H9 (cell line): ENCODE results near the gene TMEM205. TPM values are rescaled to one million over a fixed set of nuclear protein-coding genes. Genes with fewer than 3 reads are reported as not detected.

Experiments
- DNase-seq: peaks from one replicate; pipeline ENCODE4 v3.0.0-alpha.2; 2017
- H2AFZ ChIP-seq: one replicate; pipeline ENCODE4 v1.6.1; 2013; ENCODE audit warnings: mild to moderate bottlenecking, low read length, control low read depth, moderate library complexity
- H2AK5ac ChIP-seq: 2 replicates; pipeline ENCODE4 v1.6.1; 2013; ENCODE audit warnings: low read length, control low read depth, mixed read lengths; ENCODE audit not compliant: insufficient read length
- H2BK120ac ChIP-seq: one replicate; pipeline ENCODE4 v1.6.1; 2013; ENCODE audit warnings: low read depth, mild to moderate bottlenecking, low read length, control low read depth, inconsistent platforms; ENCODE audit not compliant: poor library complexity, severe bottlenecking
- H2BK12ac ChIP-seq: 2 replicates; pipeline ENCODE4 v1.6.1; 2013; ENCODE audit warnings: low read length, control low read depth, mixed read lengths, low read depth; ENCODE audit not compliant: insufficient read length
- H2BK15ac ChIP-seq: 2 replicates; pipeline ENCODE4 v1.6.1; 2013; ENCODE audit warnings: low read depth, low read length, control low read depth
- H2BK20ac ChIP-seq: one replicate; pipeline ENCODE4 v1.6.1; 2013; ENCODE audit warnings: low read depth, mild to moderate bottlenecking, low read length, control low read depth, inconsistent platforms; ENCODE audit not compliant: poor library complexity, severe bottlenecking
- H2BK5ac ChIP-seq: 2 replicates; pipeline ENCODE4 v1.6.1; 2013; ENCODE audit warnings: low read length, control low read depth, mixed read lengths; ENCODE audit not compliant: insufficient read length
- H3K14ac ChIP-seq: 2 replicates; pipeline ENCODE4 v1.6.1; 2013; ENCODE audit warnings: low read length, control low read depth; ENCODE audit not compliant: insufficient read depth
- H3K18ac ChIP-seq: 2 replicates; pipeline ENCODE4 v1.6.1; 2013; ENCODE audit warnings: low read depth, mild to moderate bottlenecking, mixed read lengths, low read length, control low read depth; ENCODE audit not compliant: insufficient read length
- H3K23ac ChIP-seq: 2 replicates; pipeline ENCODE4 v1.6.1; 2013; ENCODE audit warnings: low read length, control low read depth, mixed read lengths, low read depth; ENCODE audit not compliant: insufficient read length
- H3K23me2 ChIP-seq: 2 replicates; pipeline ENCODE4 v1.6.1; 2013; ENCODE audit warnings: low read depth, mild to moderate bottlenecking, mixed read lengths, low read length, control low read depth; ENCODE audit not compliant: insufficient read length, poor library complexity, severe bottlenecking
- H3K27ac ChIP-seq: 2 replicates; pipeline ENCODE4 v1.5.1; 2013; ENCODE audit warnings: low read length, control low read depth, mixed read lengths, low read depth; ENCODE audit not compliant: insufficient read length
- H3K27me3 ChIP-seq: 2 replicates; pipeline ENCODE4 v1.6.1; 2013; ENCODE audit warnings: low read length, control low read depth, inconsistent platforms; ENCODE audit not compliant: insufficient read depth
- H3K4ac ChIP-seq: 2 replicates; pipeline ENCODE4 v1.6.1; 2013; ENCODE audit warnings: low read depth, mild to moderate bottlenecking, control low read depth, inconsistent platforms, low read length, moderate library complexity
- H3K4me1 ChIP-seq: 2 replicates; pipeline ENCODE4 v1.6.1; 2013; ENCODE audit warnings: low read length, control low read depth, inconsistent platforms; ENCODE audit not compliant: insufficient read depth
- H3K4me2 ChIP-seq: 2 replicates; pipeline ENCODE4 v1.6.1; 2013; ENCODE audit warnings: low read length, control low read depth, mixed read lengths; ENCODE audit not compliant: insufficient read length, insufficient read depth
- H3K56ac ChIP-seq: 2 replicates; pipeline ENCODE4 v1.6.1; 2013; ENCODE audit warnings: low read depth, mild to moderate bottlenecking, mixed read lengths, low read length, control low read depth; ENCODE audit not compliant: insufficient read length
- H3K79me1 ChIP-seq: 2 replicates; pipeline ENCODE4 v1.6.1; 2013; ENCODE audit warnings: low read depth, mild to moderate bottlenecking, moderate library complexity, low read length, control low read depth, inconsistent platforms; ENCODE audit not compliant: insufficient read depth, poor library complexity, severe bottlenecking
- H3K79me2 ChIP-seq: 2 replicates; pipeline ENCODE4 v1.6.1; 2013; ENCODE audit warnings: low read length, control low read depth, inconsistent platforms; ENCODE audit not compliant: insufficient read depth
- H3K9ac ChIP-seq: 2 replicates; pipeline ENCODE4 v1.6.1; 2013; ENCODE audit warnings: low read length, control low read depth, mixed read lengths; ENCODE audit not compliant: insufficient read length; ENCODE audit errors: extremely low read depth
- H3K9me3 ChIP-seq: one replicate; pipeline ENCODE4 v1.6.1; 2013; ENCODE audit warnings: low read depth, low read length, inconsistent platforms; ENCODE audit not compliant: control insufficient read depth
- H3T11ph ChIP-seq: one replicate; pipeline ENCODE4 v1.6.1; 2013; ENCODE audit warnings: mild to moderate bottlenecking, low read length, control low read depth, inconsistent platforms
- H4K20me1 ChIP-seq: one replicate; pipeline ENCODE4 v1.6.1; 2013; ENCODE audit not compliant: control insufficient read depth, insufficient read length, insufficient read depth
- H4K5ac ChIP-seq: 2 replicates; pipeline ENCODE4 v1.6.1; 2013; ENCODE audit warnings: low read depth, mild to moderate bottlenecking, mixed read lengths, low read length, control low read depth; ENCODE audit not compliant: insufficient read length
- H4K8ac ChIP-seq: replicated peaks from 2 replicates; pipeline ENCODE4 v1.6.1; 2013; ENCODE audit warnings: low read length, control low read depth, mixed read lengths, low read depth; ENCODE audit not compliant: insufficient read length
- H4K91ac ChIP-seq: 2 replicates; pipeline ENCODE4 v1.6.1; 2013; ENCODE audit warnings: low read depth, mild to moderate bottlenecking, moderate library complexity, mixed read lengths, low read length, control low read depth; ENCODE audit not compliant: insufficient read length
- H3K27ac Mint-ChIP-seq, 3 experiments: 2 replicates in 2 of 3; 3 replicates in 1 of 3; pipeline ENCODE4 v1.8.0; 2020 to 2021; ENCODE audit warnings: mixed read lengths in 3 of 3, mild to moderate bottlenecking in 1 of 3, moderate library complexity in 1 of 3
- H3K27me3 Mint-ChIP-seq: 2 replicates; pipeline ENCODE4 v1.8.0; 2021; ENCODE audit warnings: low read depth, mild to moderate bottlenecking, moderate library complexity, mixed read lengths
- H3K36me3 Mint-ChIP-seq, 3 experiments: 2 replicates in 2 of 3; 3 replicates in 1 of 3; pipeline ENCODE4 v1.8.0; 2020 to 2021; ENCODE audit warnings: low read depth in 3 of 3, mixed read lengths in 3 of 3; ENCODE audit not compliant: insufficient read depth in 1 of 3
- H3K4me1 Mint-ChIP-seq, 2 experiments: 2 replicates each; pipeline ENCODE4 v1.8.0; 2020; ENCODE audit warnings: mixed read lengths in 2 of 2
- H3K4me3 Mint-ChIP-seq, 2 experiments: 2 replicates in 1 of 2; 3 replicates in 1 of 2; pipeline ENCODE4 v1.8.0; 2020 to 2021; ENCODE audit warnings: mild to moderate bottlenecking in 2 of 2, mixed read lengths in 2 of 2, moderate library complexity in 1 of 2
- H3K9me3 Mint-ChIP-seq, 2 experiments: 2 replicates in 1 of 2; 3 replicates in 1 of 2; pipeline ENCODE4 v1.8.0; 2020; ENCODE audit warnings: mild to moderate bottlenecking in 2 of 2, mixed read lengths in 2 of 2, moderate library complexity in 1 of 2
- WGBS: extraction: QIAGEN DNeasy Blood & Tissue Kit; methylation state at CpG from one replicate; pipeline ENCODE4 v1.1.7; 2013; ENCODE audit warnings: missing lambda C conversion rate, low lambda C conversion rate, mixed read lengths; ENCODE audit not compliant: insufficient read length; ENCODE audit errors: extremely low coverage; 5-methylcytosine and 5-hydroxymethylcytosine counted together
- total RNA-seq: library from RNA; stranded (reverse); gene quantifications from 2 replicates; pipeline ENCODE4 v1.2.1, GENCODE V29; 2021
- TF ChIP-seq, protein P1 (sequence below): fragments of 200-600 bp; sonication (generic); conservative IDR thresholded peaks from 3 replicates; pipeline ENCODE4 v1.8.0; 2021; ENCODE audit warnings: antibody characterized with exemption, mild to moderate bottlenecking

The TMEM205 gene
- total RNA-seq, 1 experiment from 2014 or later = 69.7 TPM

- H2BK20ac ChIP-seq = no peak overlapping the region
- H3K9ac ChIP-seq = no peak overlapping the region
- DNase-seq = no peak
- H3K9me3 ChIP-seq = no peaks in the 10 kb centered on the region
- H3K36me3 Mint-ChIP-seq = peaks cover 14 to 42% (median 36%) of the 10 kb centered on the region in 3 experiments
- no peak overlapping the region for H3K18ac ChIP-seq
- H2BK120ac ChIP-seq = no peak overlapping the region
- no peak overlapping the region for H3K56ac ChIP-seq
- H2BK15ac ChIP-seq = no peak overlapping the region
- H2BK5ac ChIP-seq = no peak overlapping the region
- peaks cover 7% of the 10 kb centered on the region in 2 experiments for H3K4me1 Mint-ChIP-seq
- H3K27me3 Mint-ChIP-seq = peaks cover 3% of the 10 kb centered on the region; the same call in 1 of the 2 replicates
- H3K4me3 Mint-ChIP-seq = peak overlapping the region; percentile 74 to 89
- no peak overlapping the region for H3T11ph ChIP-seq
- no peak overlapping the region for H4K8ac ChIP-seq
- no peak overlapping the region for H3K14ac ChIP-seq
- no peak overlapping the region for H2AFZ ChIP-seq
- TF ChIP-seq, protein P1, sequence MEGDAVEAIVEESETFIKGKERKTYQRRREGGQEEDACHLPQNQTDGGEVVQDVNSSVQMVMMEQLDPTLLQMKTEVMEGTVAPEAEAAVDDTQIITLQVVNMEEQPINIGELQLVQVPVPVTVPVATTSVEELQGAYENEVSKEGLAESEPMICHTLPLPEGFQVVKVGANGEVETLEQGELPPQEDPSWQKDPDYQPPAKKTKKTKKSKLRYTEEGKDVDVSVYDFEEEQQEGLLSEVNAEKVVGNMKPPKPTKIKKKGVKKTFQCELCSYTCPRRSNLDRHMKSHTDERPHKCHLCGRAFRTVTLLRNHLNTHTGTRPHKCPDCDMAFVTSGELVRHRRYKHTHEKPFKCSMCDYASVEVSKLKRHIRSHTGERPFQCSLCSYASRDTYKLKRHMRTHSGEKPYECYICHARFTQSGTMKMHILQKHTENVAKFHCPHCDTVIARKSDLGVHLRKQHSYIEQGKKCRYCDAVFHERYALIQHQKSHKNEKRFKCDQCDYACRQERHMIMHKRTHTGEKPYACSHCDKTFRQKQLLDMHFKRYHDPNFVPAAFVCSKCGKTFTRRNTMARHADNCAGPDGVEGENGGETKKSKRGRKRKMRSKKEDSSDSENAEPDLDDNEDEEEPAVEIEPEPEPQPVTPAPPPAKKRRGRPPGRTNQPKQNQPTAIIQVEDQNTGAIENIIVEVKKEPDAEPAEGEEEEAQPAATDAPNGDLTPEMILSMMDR = no peak
- no peak overlapping the region for H3K4ac ChIP-seq
- no peak overlapping the region for H3K23ac ChIP-seq
- H3K4me2 ChIP-seq = peak overlapping the region; percentile 45
- no peak overlapping the region for H2BK12ac ChIP-seq
- no peak overlapping the region for H3K27ac ChIP-seq
- no peaks in the 10 kb centered on the region for H3K27me3 ChIP-seq
- H4K5ac ChIP-seq = no peak overlapping the region
- no peaks in the 10 kb centered on the region for H3K79me2 ChIP-seq
- peaks cover 8% of the 10 kb centered on the region for H3K23me2 ChIP-seq
- H4K91ac ChIP-seq = no peak overlapping the region
- no CpG with 5 or more reads among the region's 21 CpGs for WGBS
- no peak overlapping the region for H3K27ac Mint-ChIP-seq
- no peaks in the 10 kb centered on the region for H3K4me1 ChIP-seq
- H2AK5ac ChIP-seq = no peak overlapping the region
- no peaks in the 10 kb centered on the region for H4K20me1 ChIP-seq
- H3K9me3 Mint-ChIP-seq = no peaks in the 10 kb centered on the region; a peak in 1 of 5 replicates
- no peaks in the 10 kb centered on the region for H3K79me1 ChIP-seq
Observed at GRCh38 chr19:11338569-11339253, 7.4 kb downstream of the TMEM205 start.
